Liver (tissue), 3 donors: Measurements from ENCODE around the gene CKAP5.

Experiments
- EGR1 ChIP-seq, 2 donors: IDR thresholded peaks; 2 replicates each; pipeline ENCODE4 v1.6.1; 2016 to 2018; ENCODE audit warnings: antibody characterized with exemption in 2 of 2, low read depth in 2 of 2
- GABPA ChIP-seq, 2 donors: IDR thresholded peaks in 1 of 2; conservative IDR thresholded peaks in 1 of 2; 2 replicates each; pipeline ENCODE4 v1.6.1; 2016; ENCODE audit warnings: antibody characterized with exemption in 2 of 2, mild to moderate bottlenecking in 1 of 2, moderate library complexity in 1 of 2
- HNF4A ChIP-seq, 2 donors: conservative IDR thresholded peaks; 2 replicates each; pipeline ENCODE4 v1.6.1; 2016; ENCODE audit warnings: antibody characterized with exemption in 2 of 2, mild to moderate bottlenecking in 2 of 2
- JUND ChIP-seq, 2 donors: IDR thresholded peaks; 2 replicates each; pipeline ENCODE4 v1.6.1; 2016; ENCODE audit warnings: antibody characterized with exemption in 2 of 2
- REST ChIP-seq: IDR thresholded peaks from 2 replicates; pipeline ENCODE4 v1.6.1; 2016; ENCODE audit warnings: antibody characterized with exemption, mild to moderate bottlenecking
- SP1 ChIP-seq: IDR thresholded peaks from 2 replicates; pipeline ENCODE4 v1.6.1; 2018; ENCODE audit warnings: antibody characterized with exemption, mild to moderate bottlenecking
- TAF1 ChIP-seq: conservative IDR thresholded peaks from 2 replicates; pipeline ENCODE4 v1.6.1; 2016; ENCODE audit warnings: antibody characterized with exemption, mild to moderate bottlenecking
- YY1 ChIP-seq: IDR thresholded peaks from 2 replicates; pipeline ENCODE4 v1.6.1; 2016; ENCODE audit warnings: antibody characterized with exemption, mild to moderate bottlenecking
- ZBTB33 ChIP-seq: IDR thresholded peaks from 2 replicates; pipeline ENCODE4 v1.6.1; 2016; ENCODE audit warnings: antibody characterized with exemption
- TF ChIP-seq, protein P1 (sequence below): fragments of 150-350 bp; IDR thresholded peaks from 2 replicates; pipeline ENCODE4 v1.5.1; 2017; ENCODE audit warnings: improper control_type of control experiment, low read depth, low read length; ENCODE audit not compliant: missing input control
- TF ChIP-seq, protein P2 (sequence below): IDR thresholded peaks from 2 replicates; pipeline ENCODE4 v1.6.1; 2016; ENCODE audit warnings: antibody characterized with exemption
- donor health status: healthy.
- donor health status: healthy.

- TF ChIP-seq, protein P1, sequence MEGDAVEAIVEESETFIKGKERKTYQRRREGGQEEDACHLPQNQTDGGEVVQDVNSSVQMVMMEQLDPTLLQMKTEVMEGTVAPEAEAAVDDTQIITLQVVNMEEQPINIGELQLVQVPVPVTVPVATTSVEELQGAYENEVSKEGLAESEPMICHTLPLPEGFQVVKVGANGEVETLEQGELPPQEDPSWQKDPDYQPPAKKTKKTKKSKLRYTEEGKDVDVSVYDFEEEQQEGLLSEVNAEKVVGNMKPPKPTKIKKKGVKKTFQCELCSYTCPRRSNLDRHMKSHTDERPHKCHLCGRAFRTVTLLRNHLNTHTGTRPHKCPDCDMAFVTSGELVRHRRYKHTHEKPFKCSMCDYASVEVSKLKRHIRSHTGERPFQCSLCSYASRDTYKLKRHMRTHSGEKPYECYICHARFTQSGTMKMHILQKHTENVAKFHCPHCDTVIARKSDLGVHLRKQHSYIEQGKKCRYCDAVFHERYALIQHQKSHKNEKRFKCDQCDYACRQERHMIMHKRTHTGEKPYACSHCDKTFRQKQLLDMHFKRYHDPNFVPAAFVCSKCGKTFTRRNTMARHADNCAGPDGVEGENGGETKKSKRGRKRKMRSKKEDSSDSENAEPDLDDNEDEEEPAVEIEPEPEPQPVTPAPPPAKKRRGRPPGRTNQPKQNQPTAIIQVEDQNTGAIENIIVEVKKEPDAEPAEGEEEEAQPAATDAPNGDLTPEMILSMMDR, result no peak
- TF ChIP-seq HNF4A (conservative IDR thresholded peaks at IDR 0.05) (no peak), JUND (IDR thresholded peaks at IDR 0.05) (no peak), TAF1 (no peak), REST (no peak), ZBTB33 (no peak), YY1 (no peak), GABPA (IDR thresholded peaks at IDR 0.05 in 1 of 2, conservative IDR thresholded peaks at IDR 0.05 in 1 of 2) (no peak), EGR1 (IDR thresholded peaks at IDR 0.05; ENCODE audit: low read depth in 2 of 2) (no peak), SP1 (no peak)
- TF ChIP-seq, protein P2, sequence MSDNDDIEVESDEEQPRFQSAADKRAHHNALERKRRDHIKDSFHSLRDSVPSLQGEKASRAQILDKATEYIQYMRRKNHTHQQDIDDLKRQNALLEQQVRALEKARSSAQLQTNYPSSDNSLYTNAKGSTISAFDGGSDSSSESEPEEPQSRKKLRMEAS, result no peak
These were observed 112.8 kb downstream of the CKAP5 start for GRCh38 chr11:46733234-46733633.
